Left lung (tissue), 10 donors: ENCODE data around the gene ZNF423. TPM values are rescaled to one million over a fixed set of nuclear protein-coding genes. Genes with fewer than 3 reads are reported as not detected.

Source experiments
- ATAC-seq: fragments of 200-7000 bp; cut with Tn5 transposase; one replicate; pipeline ENCODE4 v1.9.1; 2020; ENCODE audit warnings: moderate library complexity
- DNase-seq, 4 donors: peaks; one replicate each; pipeline ENCODE4 v3.0.0-alpha.2; 2013 to 2020
- H3K27ac ChIP-seq, 2 donors: fragments of 200-600 bp; sonication (generic) in 1 of 2; one replicate each; pipeline versions ENCODE4 v1.5.0 to v1.8.0; 2020 to 2021
- H3K27me3 ChIP-seq, 2 donors: fragments of 200-600 bp; sonication (generic) in 1 of 2; one replicate each; pipeline versions ENCODE4 v1.5.0 to v1.8.0; 2020 to 2021
- H3K36me3 ChIP-seq, 2 donors: fragments of 200-600 bp; sonication (generic) in 1 of 2; one replicate each; pipeline versions ENCODE4 v1.5.0 to v1.8.0; 2020 to 2021
- H3K4me1 ChIP-seq, 2 donors: fragments of 200-600 bp; one replicate each; pipeline ENCODE4 v1.8.0; 2021
- H3K4me3 ChIP-seq, 2 donors: fragments of 200-600 bp; sonication (generic) in 1 of 2; one replicate each; pipeline versions ENCODE4 v1.5.0 to v1.8.0; 2020 to 2021; ENCODE audit warnings: mild to moderate bottlenecking in 1 of 2
- H3K9me3 ChIP-seq, 2 donors: fragments of 200-600 bp; sonication (generic) in 1 of 2; one replicate each; pipeline versions ENCODE4 v1.5.0 to v1.8.0; 2020 to 2021
- intact Hi-C, 2 donors: fragments of 100-400 bp; cut with DNase I; formaldehyde crosslinking; loops; one replicate each; pipeline versions ENCODE4 v1.11.2 to v1.14.2; 2022
- polyA plus RNA-seq, 6 donors: library from polyadenylated mRNA; unstranded; fragments of 120-200 nt; gene quantifications; one replicate each; pipeline ENCODE4 v1.2.1, GENCODE V29; 2013; ENCODE audit not compliant: insufficient read length in 6 of 6
- total RNA-seq, 2 donors: library from RNA; stranded (reverse); fragmentation: NEBNext Ultra II Directional; extraction: Animal tissue kit (Norgen Biotek cat#: 25700); gene quantifications; one replicate each; pipeline ENCODE4 v1.2.1, GENCODE V29; 2021
- TF ChIP-seq, protein P1 (sequence below), 2 donors: fragments of 200-600 bp; sonication (generic) in 1 of 2; IDR thresholded peaks; one replicate each; pipeline versions ENCODE4 v1.5.0 to v1.8.0; 2021; ENCODE audit warnings: antibody characterized with exemption in 2 of 2
- donor health status: DM: no; HTN: yes; CAD: no.
- donor health status: DM: no; HTN: no; CAD: no.

Gene ZNF423
- total and polyA plus RNA-seq, 8 donors, result 7.8 to 30.5 (median 26.6) TPM

DNA sequence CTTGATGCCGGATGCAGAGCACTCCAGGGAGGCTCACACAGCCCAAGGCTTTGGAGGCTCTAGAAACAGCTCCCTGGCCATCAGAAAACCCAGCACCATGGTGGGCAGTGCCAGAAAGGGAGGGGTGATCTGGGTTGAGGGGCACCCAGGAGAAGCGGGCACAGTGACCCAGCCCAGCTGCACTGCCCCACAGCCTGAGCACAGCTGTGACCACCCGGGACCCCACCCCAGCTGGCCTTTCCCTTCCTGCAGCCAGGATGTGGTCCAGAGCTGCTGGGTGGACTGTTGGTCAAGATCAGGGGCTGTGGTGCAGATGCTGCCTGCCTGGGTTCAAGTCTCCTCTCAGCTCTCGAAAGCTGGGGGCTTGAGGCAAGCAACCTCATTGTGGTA, 223.1 kb downstream of the ZNF423 start:
- TF ChIP-seq, protein P1, sequence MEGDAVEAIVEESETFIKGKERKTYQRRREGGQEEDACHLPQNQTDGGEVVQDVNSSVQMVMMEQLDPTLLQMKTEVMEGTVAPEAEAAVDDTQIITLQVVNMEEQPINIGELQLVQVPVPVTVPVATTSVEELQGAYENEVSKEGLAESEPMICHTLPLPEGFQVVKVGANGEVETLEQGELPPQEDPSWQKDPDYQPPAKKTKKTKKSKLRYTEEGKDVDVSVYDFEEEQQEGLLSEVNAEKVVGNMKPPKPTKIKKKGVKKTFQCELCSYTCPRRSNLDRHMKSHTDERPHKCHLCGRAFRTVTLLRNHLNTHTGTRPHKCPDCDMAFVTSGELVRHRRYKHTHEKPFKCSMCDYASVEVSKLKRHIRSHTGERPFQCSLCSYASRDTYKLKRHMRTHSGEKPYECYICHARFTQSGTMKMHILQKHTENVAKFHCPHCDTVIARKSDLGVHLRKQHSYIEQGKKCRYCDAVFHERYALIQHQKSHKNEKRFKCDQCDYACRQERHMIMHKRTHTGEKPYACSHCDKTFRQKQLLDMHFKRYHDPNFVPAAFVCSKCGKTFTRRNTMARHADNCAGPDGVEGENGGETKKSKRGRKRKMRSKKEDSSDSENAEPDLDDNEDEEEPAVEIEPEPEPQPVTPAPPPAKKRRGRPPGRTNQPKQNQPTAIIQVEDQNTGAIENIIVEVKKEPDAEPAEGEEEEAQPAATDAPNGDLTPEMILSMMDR (IDR thresholded peaks at IDR 0.05), result no peak
- ATAC-seq (no peak), DNase-seq (no peak)
- intact Hi-C loops, result no loop called here
- no peak overlapping the region for H3K27ac ChIP-seq
- H3K27me3 ChIP-seq, result no peaks in the 10 kb centered on the region
- H3K9me3 ChIP-seq, result peaks cover 0 to 1% of the 10 kb centered on the region in 2 donors
- H3K4me3 ChIP-seq, result no peak overlapping the region
- H3K4me1 ChIP-seq, result no peaks in the 10 kb centered on the region
- no peaks in the 10 kb centered on the region for H3K36me3 ChIP-seq

DNA sequence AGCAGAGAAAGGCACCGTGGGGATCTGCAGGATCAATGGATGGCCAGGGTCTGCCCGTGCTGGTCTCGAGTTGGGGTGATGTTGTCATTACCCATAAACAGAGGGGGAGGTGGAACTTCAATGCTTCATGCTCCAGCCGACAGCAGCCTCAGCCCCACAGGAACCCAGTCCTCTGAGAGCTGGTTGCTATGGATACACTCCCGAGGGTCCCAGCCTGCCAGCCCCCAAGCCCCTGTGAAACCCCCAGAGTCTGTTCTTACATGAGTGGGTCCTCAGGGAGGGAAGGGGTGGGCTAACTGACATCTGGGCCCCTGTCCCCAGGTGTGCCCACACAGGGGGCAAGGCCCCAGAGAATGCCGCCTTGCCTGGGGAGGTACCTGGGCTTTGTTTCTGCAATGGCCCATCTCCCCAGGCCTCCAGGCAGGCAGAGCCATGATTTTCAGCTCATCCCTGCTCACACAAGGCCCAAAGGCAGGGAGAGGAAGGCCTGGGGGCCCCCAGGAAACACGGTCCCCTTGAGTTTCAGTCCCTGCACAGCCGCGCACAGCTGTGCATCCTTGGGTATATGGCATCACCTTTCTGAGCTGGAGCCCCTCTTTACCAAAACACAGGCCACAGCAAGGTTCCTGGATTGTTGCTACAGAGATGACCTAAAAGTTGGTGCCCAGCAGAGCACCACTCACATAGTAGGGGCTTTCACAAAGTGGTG, 223.7 kb downstream of the ZNF423 start:
- H3K27ac ChIP-seq, result no peak overlapping the region
- no peaks in the 10 kb centered on the region for H3K36me3 ChIP-seq
- H3K27me3 ChIP-seq, result no peaks in the 10 kb centered on the region
- H3K4me3 ChIP-seq, result no peak overlapping the region
- ATAC-seq (no peak), DNase-seq (no peak)
- intact Hi-C loops, result no loop called here
- H3K9me3 ChIP-seq, result peaks cover 0 to 1% of the 10 kb centered on the region in 2 donors
- TF ChIP-seq, protein P1 (IDR thresholded peaks at IDR 0.05), result no peak
- H3K4me1 ChIP-seq, result no peaks in the 10 kb centered on the region

DNA sequence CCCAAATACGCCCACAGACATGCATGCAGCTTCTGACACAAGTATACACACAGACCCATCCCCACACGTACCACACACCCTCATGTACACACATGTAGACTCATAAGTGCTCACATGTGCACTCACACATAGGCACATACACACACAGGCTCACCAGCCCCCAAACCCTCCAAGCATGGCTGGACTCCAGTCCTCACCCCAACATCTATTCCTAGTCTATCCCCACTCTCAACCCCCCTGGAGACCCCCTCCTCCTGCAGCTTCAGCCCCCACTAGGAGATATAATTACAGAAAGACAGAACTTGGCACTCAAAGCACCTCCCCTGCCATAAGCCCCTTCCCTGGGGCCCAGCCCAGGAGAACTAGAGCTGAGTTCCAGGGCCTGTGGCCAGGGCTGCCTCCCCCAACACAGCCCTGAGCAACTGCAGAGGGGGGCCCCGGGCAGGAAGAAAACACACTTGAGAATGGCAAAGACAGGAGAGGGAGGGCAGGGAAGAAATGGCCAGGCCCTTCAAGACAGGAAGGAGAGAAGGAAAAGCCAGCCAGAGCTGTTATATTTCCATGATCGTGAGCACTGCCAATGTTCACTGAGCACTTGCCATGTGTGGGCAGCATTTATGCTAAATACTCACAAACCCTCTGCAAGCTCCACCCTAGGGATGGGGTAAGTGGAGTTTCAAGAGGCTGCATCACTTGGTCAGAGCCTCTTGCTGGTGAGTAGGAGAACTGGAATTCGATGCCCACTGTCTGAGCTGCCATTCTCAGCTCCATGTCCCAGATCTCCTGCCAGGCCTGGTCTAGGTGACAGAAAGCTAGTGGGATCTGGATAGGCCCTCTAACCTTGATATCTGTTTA, 224.5 kb downstream of the ZNF423 start:
- Histone ChIP-seq H3K27ac (no peak overlapping the region), H3K4me1 (no peaks in the 10 kb centered on the region), H3K4me3 (no peak overlapping the region), H3K27me3 (no peaks in the 10 kb centered on the region), H3K36me3 (no peaks in the 10 kb centered on the region), H3K9me3 (peaks cover 0 to 1% of the 10 kb centered on the region in 2 donors)
- TF ChIP-seq, protein P1 (IDR thresholded peaks at IDR 0.05), result no peak
- peak in 1 of 4 donors; percentile 83 for DNase-seq
- intact Hi-C loops, result no loop called here
- peak; percentile 18 for ATAC-seq

DNA sequence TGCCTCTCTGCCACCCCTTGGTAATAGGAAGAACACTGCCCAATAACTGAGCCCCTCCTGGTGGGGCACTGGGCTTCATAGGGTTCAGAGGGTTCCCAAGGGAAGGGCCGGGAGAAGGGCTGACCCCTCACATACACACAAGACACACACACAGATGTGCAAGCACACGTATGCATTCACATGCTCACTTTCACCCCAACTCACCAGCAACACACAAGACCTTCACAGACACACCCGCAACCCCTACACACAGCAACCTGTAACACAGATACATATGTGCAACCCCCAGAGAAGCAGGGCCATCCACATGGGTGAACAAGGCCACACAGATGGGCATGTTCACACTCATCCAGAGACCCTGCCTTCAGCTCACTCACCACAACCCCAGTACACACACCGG, 225.1 kb downstream of the ZNF423 start:
- H3K9me3 ChIP-seq, result peaks cover 0 to 1% of the 10 kb centered on the region in 2 donors
- DNase-seq (no peak), ATAC-seq (no peak)
- TF ChIP-seq, protein P1 (IDR thresholded peaks at IDR 0.05), result no peak
- intact Hi-C loops, result no loop called here
- no peaks in the 10 kb centered on the region for H3K36me3 ChIP-seq
- H3K4me1 ChIP-seq, result no peaks in the 10 kb centered on the region
- H3K27ac ChIP-seq, result no peak overlapping the region
- H3K27me3 ChIP-seq, result no peaks in the 10 kb centered on the region
- no peak overlapping the region for H3K4me3 ChIP-seq

DNA sequence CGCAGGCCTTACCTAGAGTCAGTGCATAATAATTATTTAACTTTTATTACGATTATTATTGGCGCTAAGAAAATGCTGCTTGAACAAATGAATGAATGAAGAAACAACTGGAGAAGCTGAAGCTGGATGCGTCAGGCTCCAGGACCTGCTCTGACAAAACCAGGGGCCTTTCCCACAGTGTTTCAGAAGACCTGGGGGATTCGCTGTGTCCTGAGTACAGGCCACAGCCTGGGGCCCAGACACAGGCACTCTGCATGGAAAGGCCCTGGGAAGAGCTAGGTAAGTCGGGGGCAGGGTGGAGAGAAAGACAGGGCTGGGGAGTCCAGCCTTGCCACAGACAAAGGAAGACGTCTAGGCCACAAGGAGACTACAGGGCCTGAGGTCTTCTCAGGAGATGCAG, 226.1 kb downstream of the ZNF423 start:
- H3K27me3 ChIP-seq, result no peaks in the 10 kb centered on the region
- ATAC-seq (no peak), DNase-seq (no peak)
- no peak overlapping the region for H3K4me3 ChIP-seq
- H3K9me3 ChIP-seq, result peaks cover 0 to 1% of the 10 kb centered on the region in 2 donors
- H3K27ac ChIP-seq, result no peak overlapping the region
- intact Hi-C loops, result no loop called here
- TF ChIP-seq, protein P1 (IDR thresholded peaks at IDR 0.05), result no peak
- no peaks in the 10 kb centered on the region for H3K36me3 ChIP-seq
- no peaks in the 10 kb centered on the region for H3K4me1 ChIP-seq
